ENCODE results near the gene PRICKLE4. TPM values are rescaled to one million over a fixed set of nuclear protein-coding genes. Genes with fewer than 3 reads are reported as not detected.

Gene PRICKLE4
- total RNA-seq, 1 experiment from 2014 or later: 1.5 TPM

- CTCF ChIA-PET: interaction anchor here (0.9 to 1.0 kb wide), 2 partner anchors 12 to 19 kb away, joined by 3 read pairs; partner anchors contain the start of gene FRS3
- Mint-ChIP-seq H3K4me3 (no peak overlapping the region), H3K4me1 (peaks cover 12% of the 10 kb centered on the region), H3K27me3 (ENCODE audit: low read depth) (no peaks in the 10 kb centered on the region), H3K27ac (no peak overlapping the region; the same call in 1 of the 2 replicates), H3K36me3 (peaks cover 3% of the 10 kb centered on the region; the same call in 1 of the 2 replicates), H3K9me3 (no peaks in the 10 kb centered on the region)
- ATAC-seq (no peak; the same call in 1 of the 2 replicates), DNase-seq (ENCODE audit: low spot score) (no peak)
- 0 out of 2 replicates have a peak, but pooled peaks have one; percentile 32 for TF ChIP-seq GABPB1 (CRISPR knock-in tag; IDR thresholded peaks at IDR 0.05)
- TF ChIP-seq ZNF232 (CRISPR knock-in tag; IDR thresholded peaks at IDR 0.05): no peak
- POLR2A ChIA-PET: no interaction called here
Observed at GRCh38 chr6:41767112-41767833, 13.3 kb upstream of the PRICKLE4 start.

DNA sequence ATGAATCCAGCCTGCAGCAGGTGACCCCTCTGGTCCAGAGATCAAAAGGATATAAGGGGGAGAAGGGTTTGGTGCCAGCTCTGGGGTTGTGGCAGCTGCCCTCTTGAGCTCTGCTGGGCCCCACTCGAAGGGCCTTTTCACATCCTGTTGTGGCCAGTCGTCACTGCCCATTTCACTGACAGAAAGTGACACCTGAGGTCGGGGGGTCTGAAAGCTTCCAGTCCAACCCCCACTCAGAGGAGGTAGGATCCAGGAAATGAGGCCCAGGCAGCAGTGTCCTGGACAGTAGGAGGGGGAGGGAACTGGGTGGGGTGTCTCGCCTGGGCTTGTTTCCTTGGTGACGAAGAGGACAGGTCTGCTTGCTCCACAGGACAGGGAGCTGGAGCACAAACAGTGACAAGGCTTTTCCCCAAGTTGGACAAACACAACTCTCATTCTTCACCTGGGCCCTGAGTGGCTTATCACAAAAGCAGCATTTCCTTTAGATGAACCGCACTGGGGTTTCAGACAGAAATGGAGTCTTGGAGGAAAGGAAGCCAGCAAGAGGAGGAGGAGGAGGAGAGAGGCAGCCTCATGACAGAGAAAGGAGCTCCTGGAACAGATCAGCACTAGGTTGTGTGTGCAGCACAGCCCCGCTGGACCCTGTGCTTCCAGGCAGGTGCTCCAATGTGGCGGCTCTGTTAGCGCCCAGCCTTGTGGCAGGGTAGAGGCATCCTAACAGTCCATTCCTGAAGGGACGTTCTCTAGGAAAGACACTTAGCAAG lies 11.9 kb upstream of the PRICKLE4 start:
- peaks cover 12% of the 10 kb centered on the region for H3K4me1 Mint-ChIP-seq
- peaks cover 5% of the 10 kb centered on the region; the same call in 1 of the 2 replicates for H3K36me3 Mint-ChIP-seq
- ChIA-PET CTCF (interaction anchor here (0.7 to 2.3 kb wide), 3 partner anchors 11 to 63 kb away, joined by 3 to 14 read pairs (median 3); partner anchors contain the start of genes FRS3 and TOMM6), POLR2A (interaction anchor here (0.6 kb wide), 1 partner anchor 20 kb away, joined by 4 read pairs; no protein-coding TSS in a partner anchor)
- DNase-seq (ENCODE audit: low spot score) (no peak), ATAC-seq (no peak)
- TF ChIP-seq, protein P1, sequence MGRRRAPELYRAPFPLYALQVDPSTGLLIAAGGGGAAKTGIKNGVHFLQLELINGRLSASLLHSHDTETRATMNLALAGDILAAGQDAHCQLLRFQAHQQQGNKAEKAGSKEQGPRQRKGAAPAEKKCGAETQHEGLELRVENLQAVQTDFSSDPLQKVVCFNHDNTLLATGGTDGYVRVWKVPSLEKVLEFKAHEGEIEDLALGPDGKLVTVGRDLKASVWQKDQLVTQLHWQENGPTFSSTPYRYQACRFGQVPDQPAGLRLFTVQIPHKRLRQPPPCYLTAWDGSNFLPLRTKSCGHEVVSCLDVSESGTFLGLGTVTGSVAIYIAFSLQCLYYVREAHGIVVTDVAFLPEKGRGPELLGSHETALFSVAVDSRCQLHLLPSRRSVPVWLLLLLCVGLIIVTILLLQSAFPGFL (CRISPR knock-in tag; IDR thresholded peaks at IDR 0.05; ENCODE audit: borderline replicate concordance): no peak
- TF ChIP-seq ZNF396 (CRISPR knock-in tag; IDR thresholded peaks at IDR 0.05; ENCODE audit: borderline replicate concordance): no peak
- TF ChIP-seq FOXP4 (CRISPR knock-in tag; IDR thresholded peaks at IDR 0.05): no peak
- TF ChIP-seq GTF2I (CRISPR knock-in tag; conservative IDR thresholded peaks at IDR 0.05): no peak
- TF ChIP-seq NFYB (CRISPR knock-in tag; conservative IDR thresholded peaks at IDR 0.05; ENCODE audit: low read depth): no peak
- no peak for TF ChIP-seq ESRRA (CRISPR knock-in tag; IDR thresholded peaks at IDR 0.05; ENCODE audit: borderline replicate concordance)
- TF ChIP-seq ETV6 (CRISPR knock-in tag; IDR thresholded peaks at IDR 0.05): no peak
- TF ChIP-seq SMAD3 (CRISPR knock-in tag; IDR thresholded peaks at IDR 0.05; ENCODE audit: borderline replicate concordance): no peak
- TF ChIP-seq, protein P2, sequence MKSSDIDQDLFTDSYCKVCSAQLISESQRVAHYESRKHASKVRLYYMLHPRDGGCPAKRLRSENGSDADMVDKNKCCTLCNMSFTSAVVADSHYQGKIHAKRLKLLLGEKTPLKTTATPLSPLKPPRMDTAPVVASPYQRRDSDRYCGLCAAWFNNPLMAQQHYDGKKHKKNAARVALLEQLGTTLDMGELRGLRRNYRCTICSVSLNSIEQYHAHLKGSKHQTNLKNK (CRISPR knock-in tag; IDR thresholded peaks at IDR 0.05): no peak
- no peak overlapping the region for H3K4me3 Mint-ChIP-seq
- no peaks in the 10 kb centered on the region for H3K27me3 Mint-ChIP-seq (ENCODE audit: low read depth)
- H3K9me3 Mint-ChIP-seq: no peaks in the 10 kb centered on the region
- peak overlapping the region; percentile 71; the same call in 1 of the 2 replicates for H3K27ac Mint-ChIP-seq

DNA sequence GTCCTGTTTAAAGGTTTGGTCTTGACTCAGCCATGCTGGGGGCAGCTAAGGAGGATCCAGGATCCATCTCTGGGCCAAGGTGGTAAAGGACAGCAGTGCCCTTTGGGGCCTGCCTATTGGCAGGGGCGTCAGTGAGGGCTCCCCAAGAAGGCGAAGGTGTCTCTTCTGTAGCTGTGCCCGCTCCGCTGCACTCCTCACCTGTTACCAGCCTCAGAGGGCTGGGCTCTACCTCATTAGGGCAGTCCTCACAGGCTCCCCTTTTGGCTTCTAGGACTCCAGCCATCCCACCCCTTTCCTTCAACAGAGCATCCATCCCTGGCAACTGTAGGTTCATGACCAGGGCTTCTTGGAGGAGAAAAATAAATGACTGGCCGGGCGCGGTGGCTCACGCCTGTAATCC lies 11.2 kb upstream of the PRICKLE4 start:
- ChIA-PET CTCF (interaction anchor here (0.7 to 2.3 kb wide), 2 partner anchors 17 to 63 kb away, joined by 3 to 14 read pairs; partner anchors contain the start of gene TOMM6), POLR2A (no interaction called here)
- Mint-ChIP-seq H3K27me3 (ENCODE audit: low read depth) (no peaks in the 10 kb centered on the region), H3K4me1 (peaks cover 12% of the 10 kb centered on the region), H3K4me3 (no peak overlapping the region), H3K27ac (no peak overlapping the region), H3K36me3 (peaks cover 8% of the 10 kb centered on the region; the same call in 1 of the 2 replicates), H3K9me3 (no peaks in the 10 kb centered on the region)
- DNase-seq (ENCODE audit: low spot score): no peak
- ATAC-seq: no peak
- TF ChIP-seq NR3C1 (CRISPR knock-in tag; conservative IDR thresholded peaks at IDR 0.05; ENCODE audit: low read depth) (no peak), TCF7 (CRISPR knock-in tag; IDR thresholded peaks at IDR 0.05; ENCODE audit: low read depth) (no peak), CTCF (IDR thresholded peaks at IDR 0.05) (no peak), E2F4 (CRISPR knock-in tag; IDR thresholded peaks at IDR 0.05; ENCODE audit: borderline replicate concordance, low read depth) (no peak), CREB1 (CRISPR knock-in tag; IDR thresholded peaks at IDR 0.05) (no peak), PRRX2 (CRISPR knock-in tag; IDR thresholded peaks at IDR 0.05) (no peak)
- TF ChIP-seq, protein P3, sequence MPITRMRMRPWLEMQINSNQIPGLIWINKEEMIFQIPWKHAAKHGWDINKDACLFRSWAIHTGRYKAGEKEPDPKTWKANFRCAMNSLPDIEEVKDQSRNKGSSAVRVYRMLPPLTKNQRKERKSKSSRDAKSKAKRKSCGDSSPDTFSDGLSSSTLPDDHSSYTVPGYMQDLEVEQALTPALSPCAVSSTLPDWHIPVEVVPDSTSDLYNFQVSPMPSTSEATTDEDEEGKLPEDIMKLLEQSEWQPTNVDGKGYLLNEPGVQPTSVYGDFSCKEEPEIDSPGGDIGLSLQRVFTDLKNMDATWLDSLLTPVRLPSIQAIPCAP (CRISPR knock-in tag; IDR thresholded peaks at IDR 0.05): no peak
